BJ (cell line): ENCODE measurements around the gene PPP1R14C. TPM values are rescaled to one million over a fixed set of nuclear protein-coding genes. Genes with fewer than 3 reads are reported as not detected.

ENCODE experiments used
- CTCF ChIA-PET: fragments of 350-600 bp; formaldehyde crosslinking; extraction: SDS; loops from one replicate; lab custom pipeline; 2021; ENCODE audit warnings: antibody characterized with exemption, inconsistent platforms; lab: Yijun Ruan, JAX
- POLR2A ChIA-PET: fragments of 300-600 bp; sonication (Branson Sonifier 250); formaldehyde crosslinking; extraction: SDS; loops from one replicate; lab custom pipeline; 2021; ENCODE audit warnings: antibody characterized with exemption; lab: Charles Lee
- DNase-seq: peaks from one replicate; pipeline ENCODE4 v3.0.0-alpha.2; 2011; ENCODE audit warnings: low read depth
- H3K27me3 ChIP-seq: 2 replicates; pipeline ENCODE4 v1.6.0; 2011; ENCODE audit warnings: low read length; ENCODE audit not compliant: control insufficient read depth, insufficient read depth
- H3K36me3 ChIP-seq: 2 replicates; pipeline ENCODE4 v1.5.1; 2011; ENCODE audit warnings: low read length; ENCODE audit not compliant: control insufficient read depth, insufficient read depth
- H3K4me3 ChIP-seq: 2 replicates; pipeline ENCODE4 v1.5.1; 2011; ENCODE audit warnings: low read depth, mild to moderate bottlenecking, control low read depth, low read length
- CTCF ChIP-seq: IDR thresholded peaks from 2 replicates; pipeline ENCODE4 v1.5.1; 2011; ENCODE audit warnings: low read depth, mild to moderate bottlenecking, control low read depth, inconsistent platforms, low read length, moderate library complexity; ENCODE audit not compliant: insufficient read depth
- polyA plus RNA-seq: library from polyadenylated mRNA; depleted of rRNA; stranded (reverse); fragments of >200 nt; gene quantifications from 2 replicates; pipeline ENCODE4 v1.2.3, GENCODE V29; 2011

The PPP1R14C gene
- polyA plus RNA-seq, 1 experiment, result 0.05 TPM

- DNase-seq, result peak; percentile 71
Observed at GRCh38 chr6:150266963-150267685, 124.3 kb downstream of the PPP1R14C start.

GRCh38 chr6:150267686-150268561 is 125.1 kb downstream of the PPP1R14C start:
- no peak for DNase-seq
- TF ChIP-seq CTCF, result no peak
- no peaks in the 10 kb centered on the region for H3K27me3 ChIP-seq
- POLR2A ChIA-PET, result no interaction called here
- CTCF ChIA-PET, result interaction anchor here (0.6 to 1.2 kb wide), 5 partner anchors 13 to 109 kb away, joined by 3 to 4 read pairs (median 4); no protein-coding TSS in a partner anchor
- H3K36me3 ChIP-seq, result no peaks in the 10 kb centered on the region
- H3K4me3 ChIP-seq, result no peak overlapping the region

More at GRCh38 chr6:150266963-150267685, 124.3 kb downstream of the PPP1R14C start:
- TF ChIP-seq CTCF, result no peak
- H3K27me3 ChIP-seq, result no peaks in the 10 kb centered on the region
- no peaks in the 10 kb centered on the region for H3K36me3 ChIP-seq
- H3K4me3 ChIP-seq, result no peak overlapping the region
- ChIA-PET POLR2A (interaction anchor here (0.6 kb wide), 2 partner anchors 49 to 694 kb away, joined by 3 to 10 read pairs; no protein-coding TSS in a partner anchor), CTCF (interaction anchor here (1.2 kb wide), 1 partner anchor 17 kb away, joined by 3 read pairs; no protein-coding TSS in a partner anchor)

GRCh38 chr6:150269130-150269856 is 126.4 kb downstream of the PPP1R14C start:
- CTCF ChIA-PET, result interaction anchor here (0.6 to 1.5 kb wide), 2 partner anchors 25 to 111 kb away, joined by 3 read pairs; no protein-coding TSS in a partner anchor
- no peak for DNase-seq

GRCh38 chr6:150269857-150270223 is 127.0 kb downstream of the PPP1R14C start:
- no peak for DNase-seq
- no peaks in the 10 kb centered on the region for H3K36me3 ChIP-seq
- no peak for TF ChIP-seq CTCF
- POLR2A ChIA-PET, result no interaction called here
- no peaks in the 10 kb centered on the region; the same call in 1 of the 2 replicates for H3K27me3 ChIP-seq
- no peak overlapping the region for H3K4me3 ChIP-seq
- CTCF ChIA-PET, result interaction anchor here (1.5 kb wide), 1 partner anchor 26 kb away, joined by 3 read pairs; no protein-coding TSS in a partner anchor

More at GRCh38 chr6:150269130-150269856, 126.4 kb downstream of the PPP1R14C start:
- H3K27me3 ChIP-seq, result no peaks in the 10 kb centered on the region; the same call in 1 of the 2 replicates
- POLR2A ChIA-PET, result no interaction called here
- no peak for TF ChIP-seq CTCF
- no peaks in the 10 kb centered on the region for H3K36me3 ChIP-seq
- H3K4me3 ChIP-seq, result no peak overlapping the region
